ENCODE results near the gene SIT1.

SIT1 gene

GRCh38 chr9:35657546-35658136 lies 6.9 kb upstream of the SIT1 start, which contains the start of gene RMRP:
Gene RMRP (minus strand): TSS chr9:35658019.
- peaks cover 50% of the 10 kb centered on the region for H3K4me1 Mint-ChIP-seq

GRCh38 chr9:35656831-35657545 lies 6.3 kb upstream of the SIT1 start:
- Mint-ChIP-seq H3K36me3 (ENCODE audit: low read depth) (peaks cover 20% of the 10 kb centered on the region), H3K4me1 (peaks cover 44% of the 10 kb centered on the region), H3K27me3 (ENCODE audit: low read depth, poor library complexity) (peaks cover 20% of the 10 kb centered on the region), H3K4me3 (peak overlapping the region; percentile 84), H3K27ac (peak overlapping the region; percentile 100), H3K9me3 (peaks cover 4% of the 10 kb centered on the region)
- TF ChIP-seq CTCF (IDR thresholded peaks at IDR 0.05), result no peak
- no peak for DNase-seq

More at GRCh38 chr9:35657546-35658136, 6.9 kb upstream of the SIT1 start, which contains the start of gene RMRP:
- Mint-ChIP-seq H3K27ac (peak within 1 kb of the TSS; percentile 100), H3K9me3 (peaks cover 4% of the 10 kb centered on the region), H3K27me3 (ENCODE audit: low read depth, poor library complexity) (peaks cover 20% of the 10 kb centered on the region), H3K36me3 (ENCODE audit: low read depth) (peaks cover 25% of the 10 kb centered on the region), H3K4me3 (peak within 1 kb of the TSS; percentile 86)
- DNase-seq, result peak; percentile 93
- no peak for TF ChIP-seq CTCF (IDR thresholded peaks at IDR 0.05)

- Mint-ChIP-seq H3K36me3 (ENCODE audit: low read depth) (peaks cover 16% of the 10 kb centered on the region), H3K9me3 (peaks cover 4% of the 10 kb centered on the region), H3K27ac (no peak overlapping the region), H3K4me3 (peak overlapping the region; percentile 84), H3K4me1 (peaks cover 40% of the 10 kb centered on the region), H3K27me3 (ENCODE audit: low read depth, poor library complexity) (peaks cover 20% of the 10 kb centered on the region)
- no peak for DNase-seq
- no peak for TF ChIP-seq CTCF (IDR thresholded peaks at IDR 0.05)
These were observed 5.6 kb upstream of the SIT1 start for GRCh38 chr9:35656348-35656747.

GRCh38 chr9:35653611-35654010 lies 2.9 kb upstream of the SIT1 start:
- peaks cover 4% of the 10 kb centered on the region for H3K9me3 Mint-ChIP-seq
- DNase-seq, result no peak

GRCh38 chr9:35652829-35653209 lies 2.1 kb upstream of the SIT1 start:
- H3K36me3 Mint-ChIP-seq (ENCODE audit: low read depth), result no peaks in the 10 kb centered on the region
- TF ChIP-seq CTCF (IDR thresholded peaks at IDR 0.05), result no peak

More at GRCh38 chr9:35653611-35654010, 2.9 kb upstream of the SIT1 start:
- Mint-ChIP-seq H3K4me1 (peaks cover 26% of the 10 kb centered on the region), H3K36me3 (ENCODE audit: low read depth) (no peaks in the 10 kb centered on the region), H3K4me3 (no peak overlapping the region), H3K27me3 (ENCODE audit: low read depth, poor library complexity) (peaks cover 20% of the 10 kb centered on the region), H3K27ac (no peak overlapping the region)
- TF ChIP-seq CTCF (IDR thresholded peaks at IDR 0.05), result no peak

More at GRCh38 chr9:35652829-35653209, 2.1 kb upstream of the SIT1 start:
- Mint-ChIP-seq H3K27me3 (ENCODE audit: low read depth, poor library complexity) (peaks cover 16% of the 10 kb centered on the region), H3K4me1 (peaks cover 34% of the 10 kb centered on the region), H3K27ac (no peak overlapping the region), H3K9me3 (peaks cover 2% of the 10 kb centered on the region), H3K4me3 (no peak overlapping the region)
- DNase-seq, result no peak

Data from nephron progenitor cell (in vitro differentiated cells).